Liver (tissue), 3 donors: ENCODE measurements around the gene PARVB.

Experiments
- ATF3 ChIP-seq: IDR thresholded peaks from 2 replicates; pipeline ENCODE4 v1.6.1; 2016; ENCODE audit warnings: antibody characterized with exemption
- CTCF ChIP-seq: fragments of 150-350 bp; IDR thresholded peaks from 2 replicates; pipeline ENCODE4 v1.5.1; 2017; ENCODE audit warnings: improper control_type of control experiment, low read depth, low read length; ENCODE audit not compliant: missing input control
- EGR1 ChIP-seq, 2 donors: IDR thresholded peaks; 2 replicates each; pipeline ENCODE4 v1.6.1; 2016 to 2018; ENCODE audit warnings: antibody characterized with exemption in 2 of 2, low read depth in 2 of 2
- GABPA ChIP-seq, 2 donors: IDR thresholded peaks in 1 of 2; conservative IDR thresholded peaks in 1 of 2; 2 replicates each; pipeline ENCODE4 v1.6.1; 2016; ENCODE audit warnings: antibody characterized with exemption in 2 of 2, mild to moderate bottlenecking in 1 of 2, moderate library complexity in 1 of 2
- HNF4A ChIP-seq, 2 donors: conservative IDR thresholded peaks; 2 replicates each; pipeline ENCODE4 v1.6.1; 2016; ENCODE audit warnings: antibody characterized with exemption in 2 of 2, mild to moderate bottlenecking in 2 of 2
- JUND ChIP-seq, 2 donors: IDR thresholded peaks; 2 replicates each; pipeline ENCODE4 v1.6.1; 2016; ENCODE audit warnings: antibody characterized with exemption in 2 of 2
- MAX ChIP-seq: IDR thresholded peaks from 2 replicates; pipeline ENCODE4 v1.6.1; 2016; ENCODE audit warnings: antibody characterized with exemption
- RAD21 ChIP-seq, 2 donors: IDR thresholded peaks; 2 replicates each; pipeline ENCODE4 v1.6.1; 2016; ENCODE audit warnings: antibody characterized with exemption in 2 of 2, mild to moderate bottlenecking in 2 of 2
- REST ChIP-seq: IDR thresholded peaks from 2 replicates; pipeline ENCODE4 v1.6.1; 2016; ENCODE audit warnings: antibody characterized with exemption, mild to moderate bottlenecking
- TAF1 ChIP-seq: conservative IDR thresholded peaks from 2 replicates; pipeline ENCODE4 v1.6.1; 2016; ENCODE audit warnings: antibody characterized with exemption, mild to moderate bottlenecking
- YY1 ChIP-seq: IDR thresholded peaks from 2 replicates; pipeline ENCODE4 v1.6.1; 2016; ENCODE audit warnings: antibody characterized with exemption, mild to moderate bottlenecking
- donor health status: healthy.
- donor health status: healthy.

GRCh38 chr22:44125421-44125820 is 101.3 kb downstream of the PARVB start:
- TF ChIP-seq CTCF: no peak
- TF ChIP-seq REST: no peak
- no peak for TF ChIP-seq MAX
- TF ChIP-seq RAD21 (IDR thresholded peaks at IDR 0.05): no peak
- no peak for TF ChIP-seq TAF1
- no peak for TF ChIP-seq YY1
- TF ChIP-seq EGR1 (IDR thresholded peaks at IDR 0.05; ENCODE audit: low read depth in 2 of 2): no peak
- no peak for TF ChIP-seq ATF3
- TF ChIP-seq GABPA (IDR thresholded peaks at IDR 0.05 in 1 of 2, conservative IDR thresholded peaks at IDR 0.05 in 1 of 2): no peak
- TF ChIP-seq JUND (IDR thresholded peaks at IDR 0.05): no peak
- no peak for TF ChIP-seq HNF4A (conservative IDR thresholded peaks at IDR 0.05)
